WTC11 (cell line): ENCODE results near the gene NUP214. TPM values are rescaled to one million over a fixed set of nuclear protein-coding genes. Genes with fewer than 3 reads are reported as not detected.

Experiments used
- ATAC-seq: fragments of 200-7000 bp; cut with Tn5 transposase; 2 replicates; pipeline ENCODE4 v1.10.0; 2021; ENCODE audit warnings: mild to moderate bottlenecking, moderate library complexity
- CTCF ChIA-PET: fragments of 300-600 bp; sonication (Branson Sonifier 250); formaldehyde crosslinking; loops from one replicate; lab custom pipeline; 2021; ENCODE audit warnings: antibody characterized with exemption; lab: Charles Lee
- POLR2A ChIA-PET: fragments of 350-600 bp; sonication (Branson Sonifier 250); formaldehyde crosslinking; loops from one replicate; lab custom pipeline; 2021; ENCODE audit warnings: antibody characterized with exemption; lab: Charles Lee
- DNase-seq: peaks from one replicate; pipeline ENCODE4 v3.0.0; 2021; ENCODE audit warnings: low spot score
- H3K27ac Mint-ChIP-seq: 2 replicates; pipeline ENCODE4 v1.8.0; 2021; ENCODE audit warnings: mixed read lengths
- H3K27me3 Mint-ChIP-seq: 2 replicates; pipeline ENCODE4 v1.8.0; 2021; ENCODE audit warnings: low read depth, mild to moderate bottlenecking, moderate library complexity, mixed read lengths
- H3K36me3 Mint-ChIP-seq: 2 replicates; pipeline ENCODE4 v1.8.0; 2021; ENCODE audit warnings: mixed read lengths
- H3K4me1 Mint-ChIP-seq: 2 replicates; pipeline ENCODE4 v1.8.0; 2022; ENCODE audit warnings: mixed read lengths
- H3K4me3 Mint-ChIP-seq: 2 replicates; pipeline ENCODE4 v1.8.0; 2021; ENCODE audit warnings: mild to moderate bottlenecking, moderate library complexity, mixed read lengths
- H3K9me3 Mint-ChIP-seq: 2 replicates; pipeline ENCODE4 v1.8.0; 2021; ENCODE audit warnings: mixed read lengths
- CDX4 ChIP-seq: fragments of 250-450 bp; sonication (Bioruptor Pico); IDR thresholded peaks from 2 replicates; pipeline ENCODE4 v1.9.0; 2021; ENCODE audit warnings: moderate library complexity, mild to moderate bottlenecking, inconsistent platforms, borderline replicate concordance
- EMX1 ChIP-seq: fragments of 250-450 bp; sonication (Bioruptor Pico); IDR thresholded peaks from 2 replicates; pipeline ENCODE4 v1.8.0; 2021; ENCODE audit warnings: mild to moderate bottlenecking
- GABPB1 ChIP-seq: sonication (generic); formaldehyde crosslinking; IDR thresholded peaks from 2 replicates; pipeline ENCODE4 v1.8.1; 2023; ENCODE audit warnings: mild to moderate bottlenecking, missing genetic modification reagents
- IRF2 ChIP-seq: sonication (generic); formaldehyde crosslinking; IDR thresholded peaks from 2 replicates; pipeline ENCODE4 v1.8.0; 2022; ENCODE audit warnings: low read depth, missing genetic modification reagents, borderline replicate concordance
- NFATC4 ChIP-seq: fragments of 250-450 bp; sonication (Bioruptor Pico); IDR thresholded peaks from 2 replicates; pipeline ENCODE4 v1.9.0; 2021; ENCODE audit warnings: mild to moderate bottlenecking
- NFE2L1 ChIP-seq: sonication (generic); formaldehyde crosslinking; IDR thresholded peaks from 2 replicates; pipeline ENCODE4 v1.8.1; 2023; ENCODE audit warnings: missing genetic modification reagents
- RORB ChIP-seq: fragments of 250-450 bp; sonication (Bioruptor Pico); IDR thresholded peaks from 2 replicates; pipeline ENCODE4 v1.9.0; 2021; ENCODE audit warnings: mild to moderate bottlenecking
- SMAD3 ChIP-seq: sonication (generic); formaldehyde crosslinking; IDR thresholded peaks from 2 replicates; pipeline ENCODE4 v1.8.0; 2022; ENCODE audit warnings: missing genetic modification reagents, mild to moderate bottlenecking, borderline replicate concordance
- SOX15 ChIP-seq: fragments of 250-450 bp; sonication (Bioruptor Pico); IDR thresholded peaks from 2 replicates; pipeline ENCODE4 v1.9.0; 2021; ENCODE audit warnings: mild to moderate bottlenecking
- TEAD1 ChIP-seq: sonication (generic); formaldehyde crosslinking; IDR thresholded peaks from 2 replicates; pipeline ENCODE4 v1.8.0; 2022; ENCODE audit warnings: mild to moderate bottlenecking, missing genetic modification reagents
- ZNF317 ChIP-seq: sonication (generic); formaldehyde crosslinking; IDR thresholded peaks from 2 replicates; pipeline ENCODE4 v1.8.1; 2023; ENCODE audit warnings: low read depth, mild to moderate bottlenecking, moderate library complexity, missing genetic modification reagents, borderline replicate concordance
- ZNF532 ChIP-seq: fragments of 250-450 bp; sonication (Bioruptor Pico); IDR thresholded peaks from 2 replicates; pipeline ENCODE4 v1.9.0; 2021; ENCODE audit warnings: mild to moderate bottlenecking, borderline replicate concordance
- total RNA-seq: library from RNA; stranded (reverse); gene quantifications from 3 replicates; pipeline ENCODE4 v1.2.3, GENCODE V29; 2021
- TF ChIP-seq, protein P1 (sequence below): sonication (generic); formaldehyde crosslinking; IDR thresholded peaks from 2 replicates; pipeline ENCODE4 v1.8.0; 2023; ENCODE audit warnings: mild to moderate bottlenecking, missing genetic modification reagents
- TF ChIP-seq, protein P2 (sequence below): sonication (generic); formaldehyde crosslinking; IDR thresholded peaks from 2 replicates; pipeline ENCODE4 v1.8.0; 2022; ENCODE audit warnings: mild to moderate bottlenecking, missing genetic modification reagents
- TF ChIP-seq, protein P3 (sequence below): fragments of 250-450 bp; sonication (Bioruptor Pico); IDR thresholded peaks from 2 replicates; pipeline ENCODE4 v1.9.0; 2021; ENCODE audit warnings: mild to moderate bottlenecking
- TF ChIP-seq, protein P4 (sequence below): sonication (generic); formaldehyde crosslinking; IDR thresholded peaks from 2 replicates; pipeline ENCODE4 v1.8.1; 2022; ENCODE audit warnings: low read depth, mild to moderate bottlenecking, moderate library complexity, missing genetic modification reagents, borderline replicate concordance
- TF ChIP-seq, protein P5 (sequence below): sonication (generic); formaldehyde crosslinking; IDR thresholded peaks from 2 replicates; pipeline ENCODE4 v1.8.1; 2023; ENCODE audit warnings: mild to moderate bottlenecking, missing genetic modification reagents, borderline replicate concordance

NUP214 gene
- total RNA-seq, 1 experiment from 2014 or later = 41.8 TPM

DNA sequence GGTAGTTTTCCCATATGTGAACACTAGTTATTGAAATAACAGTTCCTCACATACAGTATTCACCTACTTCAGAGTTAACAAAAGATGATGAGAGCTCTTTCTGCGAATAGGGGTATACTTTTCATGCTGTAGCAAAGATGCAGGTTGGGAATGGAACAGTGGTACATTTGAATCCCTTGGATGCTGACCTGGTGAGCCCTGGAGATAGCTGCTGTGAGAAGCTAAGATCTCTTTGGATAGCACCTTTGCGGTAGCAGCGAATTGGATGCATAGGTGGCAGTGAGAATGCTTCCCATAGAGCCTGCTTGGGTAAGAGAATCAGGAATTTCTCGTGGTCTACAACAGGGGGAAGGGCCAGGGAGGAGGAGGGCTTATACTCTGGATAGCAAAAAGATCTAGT, 61.2 kb downstream of the NUP214 start (continued):
- TF ChIP-seq ZNF532 (CRISPR knock-in tag) (no peak), TEAD1 (CRISPR knock-in tag) (no peak), SOX15 (CRISPR knock-in tag) (no peak)
- TF ChIP-seq, protein P1, sequence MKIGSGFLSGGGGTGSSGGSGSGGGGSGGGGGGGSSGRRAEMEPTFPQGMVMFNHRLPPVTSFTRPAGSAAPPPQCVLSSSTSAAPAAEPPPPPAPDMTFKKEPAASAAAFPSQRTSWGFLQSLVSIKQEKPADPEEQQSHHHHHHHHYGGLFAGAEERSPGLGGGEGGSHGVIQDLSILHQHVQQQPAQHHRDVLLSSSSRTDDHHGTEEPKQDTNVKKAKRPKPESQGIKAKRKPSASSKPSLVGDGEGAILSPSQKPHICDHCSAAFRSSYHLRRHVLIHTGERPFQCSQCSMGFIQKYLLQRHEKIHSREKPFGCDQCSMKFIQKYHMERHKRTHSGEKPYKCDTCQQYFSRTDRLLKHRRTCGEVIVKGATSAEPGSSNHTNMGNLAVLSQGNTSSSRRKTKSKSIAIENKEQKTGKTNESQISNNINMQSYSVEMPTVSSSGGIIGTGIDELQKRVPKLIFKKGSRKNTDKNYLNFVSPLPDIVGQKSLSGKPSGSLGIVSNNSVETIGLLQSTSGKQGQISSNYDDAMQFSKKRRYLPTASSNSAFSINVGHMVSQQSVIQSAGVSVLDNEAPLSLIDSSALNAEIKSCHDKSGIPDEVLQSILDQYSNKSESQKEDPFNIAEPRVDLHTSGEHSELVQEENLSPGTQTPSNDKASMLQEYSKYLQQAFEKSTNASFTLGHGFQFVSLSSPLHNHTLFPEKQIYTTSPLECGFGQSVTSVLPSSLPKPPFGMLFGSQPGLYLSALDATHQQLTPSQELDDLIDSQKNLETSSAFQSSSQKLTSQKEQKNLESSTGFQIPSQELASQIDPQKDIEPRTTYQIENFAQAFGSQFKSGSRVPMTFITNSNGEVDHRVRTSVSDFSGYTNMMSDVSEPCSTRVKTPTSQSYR = no peak
- TF ChIP-seq, protein P2, sequence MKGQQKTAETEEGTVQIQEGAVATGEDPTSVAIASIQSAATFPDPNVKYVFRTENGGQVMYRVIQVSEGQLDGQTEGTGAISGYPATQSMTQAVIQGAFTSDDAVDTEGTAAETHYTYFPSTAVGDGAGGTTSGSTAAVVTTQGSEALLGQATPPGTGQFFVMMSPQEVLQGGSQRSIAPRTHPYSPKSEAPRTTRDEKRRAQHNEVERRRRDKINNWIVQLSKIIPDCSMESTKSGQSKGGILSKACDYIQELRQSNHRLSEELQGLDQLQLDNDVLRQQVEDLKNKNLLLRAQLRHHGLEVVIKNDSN (CRISPR knock-in tag) = no peak

DNA sequence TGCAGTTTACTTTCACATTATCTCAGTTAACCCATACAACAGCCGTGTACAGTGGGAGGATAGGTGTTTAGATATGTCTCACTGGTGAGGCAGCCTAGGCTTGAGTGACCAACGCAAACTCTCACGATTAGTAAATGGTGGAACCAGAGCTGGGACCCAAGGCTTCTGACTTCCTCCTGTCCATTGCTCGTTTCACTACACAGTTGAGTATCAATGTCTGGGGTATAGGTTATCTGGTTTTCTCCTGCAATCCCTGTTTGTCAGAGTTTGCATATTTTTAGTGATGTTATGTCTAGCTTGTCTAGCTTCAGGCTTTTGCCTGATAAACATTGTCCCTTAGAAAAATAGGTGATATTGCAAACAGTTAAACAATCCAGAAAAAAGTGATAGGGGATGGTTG, 62.6 kb downstream of the NUP214 start:
- Mint-ChIP-seq H3K9me3 (no peaks in the 10 kb centered on the region), H3K4me1 (no peaks in the 10 kb centered on the region), H3K27me3 (no peaks in the 10 kb centered on the region), H3K4me3 (no peak overlapping the region), H3K27ac (no peak overlapping the region), H3K36me3 (peaks cover 31% of the 10 kb centered on the region)
- CTCF ChIA-PET = no interaction called here
- no peak for ATAC-seq
- TF ChIP-seq, protein P3, sequence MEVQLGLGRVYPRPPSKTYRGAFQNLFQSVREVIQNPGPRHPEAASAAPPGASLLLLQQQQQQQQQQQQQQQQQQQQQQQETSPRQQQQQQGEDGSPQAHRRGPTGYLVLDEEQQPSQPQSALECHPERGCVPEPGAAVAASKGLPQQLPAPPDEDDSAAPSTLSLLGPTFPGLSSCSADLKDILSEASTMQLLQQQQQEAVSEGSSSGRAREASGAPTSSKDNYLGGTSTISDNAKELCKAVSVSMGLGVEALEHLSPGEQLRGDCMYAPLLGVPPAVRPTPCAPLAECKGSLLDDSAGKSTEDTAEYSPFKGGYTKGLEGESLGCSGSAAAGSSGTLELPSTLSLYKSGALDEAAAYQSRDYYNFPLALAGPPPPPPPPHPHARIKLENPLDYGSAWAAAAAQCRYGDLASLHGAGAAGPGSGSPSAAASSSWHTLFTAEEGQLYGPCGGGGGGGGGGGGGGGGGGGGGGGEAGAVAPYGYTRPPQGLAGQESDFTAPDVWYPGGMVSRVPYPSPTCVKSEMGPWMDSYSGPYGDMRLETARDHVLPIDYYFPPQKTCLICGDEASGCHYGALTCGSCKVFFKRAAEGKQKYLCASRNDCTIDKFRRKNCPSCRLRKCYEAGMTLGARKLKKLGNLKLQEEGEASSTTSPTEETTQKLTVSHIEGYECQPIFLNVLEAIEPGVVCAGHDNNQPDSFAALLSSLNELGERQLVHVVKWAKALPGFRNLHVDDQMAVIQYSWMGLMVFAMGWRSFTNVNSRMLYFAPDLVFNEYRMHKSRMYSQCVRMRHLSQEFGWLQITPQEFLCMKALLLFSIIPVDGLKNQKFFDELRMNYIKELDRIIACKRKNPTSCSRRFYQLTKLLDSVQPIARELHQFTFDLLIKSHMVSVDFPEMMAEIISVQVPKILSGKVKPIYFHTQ (CRISPR knock-in tag) = no peak
- TF ChIP-seq SMAD3 (CRISPR knock-in tag) (no peak), CDX4 (CRISPR knock-in tag) (no peak), NFATC4 (CRISPR knock-in tag) (no peak)
- DNase-seq = no peak
- POLR2A ChIA-PET = no interaction called here

DNA sequence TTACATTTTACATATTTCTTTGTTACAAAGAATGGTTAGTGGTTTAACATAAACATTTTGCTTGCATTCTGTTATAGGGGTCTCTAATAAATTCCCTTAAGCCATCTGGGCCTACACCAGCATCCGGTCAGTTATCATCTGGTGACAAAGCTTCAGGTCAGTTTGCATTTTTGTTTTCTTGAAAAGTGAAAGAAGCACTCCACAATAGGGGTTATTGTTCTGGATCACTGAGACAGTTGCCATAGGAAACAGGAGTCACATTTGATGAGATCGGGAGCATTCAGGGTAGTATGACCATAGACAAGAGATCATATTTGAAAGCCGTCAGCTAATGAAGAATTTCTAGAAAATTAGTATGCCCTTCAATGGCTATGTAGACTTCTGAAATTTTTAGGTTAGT, 63.6 kb downstream of the NUP214 start:
- POLR2A ChIA-PET = no interaction called here
- Mint-ChIP-seq H3K4me1 (no peaks in the 10 kb centered on the region), H3K36me3 (peaks cover 33% of the 10 kb centered on the region)
- TF ChIP-seq, protein P4, sequence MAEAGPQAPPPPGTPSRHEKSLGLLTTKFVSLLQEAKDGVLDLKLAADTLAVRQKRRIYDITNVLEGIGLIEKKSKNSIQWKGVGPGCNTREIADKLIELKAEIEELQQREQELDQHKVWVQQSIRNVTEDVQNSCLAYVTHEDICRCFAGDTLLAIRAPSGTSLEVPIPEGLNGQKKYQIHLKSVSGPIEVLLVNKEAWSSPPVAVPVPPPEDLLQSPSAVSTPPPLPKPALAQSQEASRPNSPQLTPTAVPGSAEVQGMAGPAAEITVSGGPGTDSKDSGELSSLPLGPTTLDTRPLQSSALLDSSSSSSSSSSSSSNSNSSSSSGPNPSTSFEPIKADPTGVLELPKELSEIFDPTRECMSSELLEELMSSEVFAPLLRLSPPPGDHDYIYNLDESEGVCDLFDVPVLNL (CRISPR knock-in tag) = no peak
- TF ChIP-seq, protein P5, sequence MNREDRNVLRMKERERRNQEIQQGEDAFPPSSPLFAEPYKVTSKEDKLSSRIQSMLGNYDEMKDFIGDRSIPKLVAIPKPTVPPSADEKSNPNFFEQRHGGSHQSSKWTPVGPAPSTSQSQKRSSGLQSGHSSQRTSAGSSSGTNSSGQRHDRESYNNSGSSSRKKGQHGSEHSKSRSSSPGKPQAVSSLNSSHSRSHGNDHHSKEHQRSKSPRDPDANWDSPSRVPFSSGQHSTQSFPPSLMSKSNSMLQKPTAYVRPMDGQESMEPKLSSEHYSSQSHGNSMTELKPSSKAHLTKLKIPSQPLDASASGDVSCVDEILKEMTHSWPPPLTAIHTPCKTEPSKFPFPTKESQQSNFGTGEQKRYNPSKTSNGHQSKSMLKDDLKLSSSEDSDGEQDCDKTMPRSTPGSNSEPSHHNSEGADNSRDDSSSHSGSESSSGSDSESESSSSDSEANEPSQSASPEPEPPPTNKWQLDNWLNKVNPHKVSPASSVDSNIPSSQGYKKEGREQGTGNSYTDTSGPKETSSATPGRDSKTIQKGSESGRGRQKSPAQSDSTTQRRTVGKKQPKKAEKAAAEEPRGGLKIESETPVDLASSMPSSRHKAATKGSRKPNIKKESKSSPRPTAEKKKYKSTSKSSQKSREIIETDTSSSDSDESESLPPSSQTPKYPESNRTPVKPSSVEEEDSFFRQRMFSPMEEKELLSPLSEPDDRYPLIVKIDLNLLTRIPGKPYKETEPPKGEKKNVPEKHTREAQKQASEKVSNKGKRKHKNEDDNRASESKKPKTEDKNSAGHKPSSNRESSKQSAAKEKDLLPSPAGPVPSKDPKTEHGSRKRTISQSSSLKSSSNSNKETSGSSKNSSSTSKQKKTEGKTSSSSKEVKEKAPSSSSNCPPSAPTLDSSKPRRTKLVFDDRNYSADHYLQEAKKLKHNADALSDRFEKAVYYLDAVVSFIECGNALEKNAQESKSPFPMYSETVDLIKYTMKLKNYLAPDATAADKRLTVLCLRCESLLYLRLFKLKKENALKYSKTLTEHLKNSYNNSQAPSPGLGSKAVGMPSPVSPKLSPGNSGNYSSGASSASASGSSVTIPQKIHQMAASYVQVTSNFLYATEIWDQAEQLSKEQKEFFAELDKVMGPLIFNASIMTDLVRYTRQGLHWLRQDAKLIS = no peak
- TF ChIP-seq RORB (CRISPR knock-in tag) = no peak
- no peak for TF ChIP-seq ZNF317 (CRISPR knock-in tag)
- no peak for TF ChIP-seq SOX15 (CRISPR knock-in tag)
- TF ChIP-seq IRF2 (CRISPR knock-in tag) = no peak
- no peak for TF ChIP-seq NFE2L1 (CRISPR knock-in tag)
- no peak for TF ChIP-seq GABPB1 (CRISPR knock-in tag)
- TF ChIP-seq EMX1 (CRISPR knock-in tag) = no peak

More for the DNA sequence above, 63.6 kb downstream of the NUP214 start:
- ATAC-seq = no peak
- no peak overlapping the region for H3K4me3 Mint-ChIP-seq
- no peak overlapping the region for H3K27ac Mint-ChIP-seq
- H3K9me3 Mint-ChIP-seq = no peaks in the 10 kb centered on the region
- no peaks in the 10 kb centered on the region for H3K27me3 Mint-ChIP-seq
- CTCF ChIA-PET = no interaction called here
- no peak for DNase-seq
